ENCODE measurements around the gene PARVB. TPM values are rescaled to one million over a fixed set of nuclear protein-coding genes. Genes with fewer than 3 reads are reported as not detected.

The PARVB gene
- total and polyA plus RNA-seq, 2 donors (not counting 3 experiments of a cell fraction or from before 2014, with no cell fraction given), result 155 to 162 TPM

GRCh38 chr22:44129619-44129976 is 105.5 kb downstream of the PARVB start:
- Histone ChIP-seq H3K4me2 (ENCODE audit: insufficient read depth, low read length) (no peak overlapping the region), H3K27ac (ENCODE audit: insufficient read depth, low read depth, low read length) (peak overlapping the region; percentile 22), H3K79me2 (ENCODE audit: control insufficient read depth, insufficient read depth, low read length) (peaks cover 18% of the 10 kb centered on the region), H4K20me1 (replicated peaks; ENCODE audit: control insufficient read depth, extremely low read depth, insufficient read depth, low read length) (peaks cover 3% of the 10 kb centered on the region), H3K9ac (replicated peaks; ENCODE audit: extremely low read depth, insufficient read depth, low read length) (no peak overlapping the region), H3K4me1 (ENCODE audit: control insufficient read depth, extremely low read depth, insufficient read depth, low read length) (peaks cover 43% of the 10 kb centered on the region), H3K4me3 (replicated peaks in 1 of 3; ENCODE audit: insufficient read depth in 1 of 3, low read depth in 1 of 3, low read length in 3 of 3) (no peak overlapping the region), H3K36me3 (ENCODE audit: control insufficient read depth in 2 of 2, extremely low read depth in 1 of 2, insufficient read depth in 2 of 2, low read length in 2 of 2) (peaks cover 4 to 15% of the 10 kb centered on the region in 2 experiments), H3K9me3 (replicated peaks; ENCODE audit: control insufficient read depth, insufficient read depth, low read length) (no peaks in the 10 kb centered on the region), H3K27me3 (ENCODE audit: control insufficient read depth in 2 of 2, insufficient read depth in 2 of 2, low read length in 2 of 2) (no peaks in the 10 kb centered on the region), H3K9me1 (replicated peaks; ENCODE audit: control insufficient read depth, extremely low read depth, insufficient read depth, low read length) (no peaks in the 10 kb centered on the region), H2AFZ (ENCODE audit: low read depth, low read length) (no peak overlapping the region)
- intact Hi-C loops (cut with micrococcal nuclease), result no loop called here
- DNase-seq (ENCODE audit: low read depth, low spot score), result peak; percentile 29
- BruUV-seq (replicated peaks), result no TSS peak
- FAIRE-seq, result peak; percentile 92
- no peak for TF ChIP-seq POLR2A (IDR thresholded peaks at IDR 0.05; ENCODE audit: low read depth, low read length)
- peak; percentile 32 for TF ChIP-seq POLR2AphosphoS5 (IDR thresholded peaks at IDR 0.05; ENCODE audit: insufficient read depth, low read depth, low read length)
- peak; percentile 48 for TF ChIP-seq FOS (IDR thresholded peaks at IDR 0.05; ENCODE audit: borderline replicate concordance, insufficient read depth, low read length)
- TF ChIP-seq MYC (IDR thresholded peaks at IDR 0.05; ENCODE audit: low read depth, low read length), result no peak
- ChIA-PET POLR2A (no interaction called here), CTCF (interaction anchor here (1.0 to 1.3 kb wide), 2 partner anchors 48 to 136 kb away, joined by 3 to 7 read pairs; no protein-coding TSS in a partner anchor)
- dilution Hi-C loops (cut with MboI; ENCODE audit: extremely low pct_ligation_motif_present, low sequenced_read_pairs), result no loop called here

- Histone ChIP-seq H3K4me2 (ENCODE audit: insufficient read depth, low read length) (no peak overlapping the region), H3K36me3 (ENCODE audit: control insufficient read depth in 2 of 2, extremely low read depth in 1 of 2, insufficient read depth in 2 of 2, low read length in 2 of 2) (peaks cover 4 to 15% of the 10 kb centered on the region in 2 experiments), H3K79me2 (ENCODE audit: control insufficient read depth, insufficient read depth, low read length) (peaks cover 15% of the 10 kb centered on the region), H4K20me1 (replicated peaks; ENCODE audit: control insufficient read depth, extremely low read depth, insufficient read depth, low read length) (peaks cover 3% of the 10 kb centered on the region), H3K9me1 (replicated peaks; ENCODE audit: control insufficient read depth, extremely low read depth, insufficient read depth, low read length) (no peaks in the 10 kb centered on the region), H3K27me3 (ENCODE audit: control insufficient read depth in 2 of 2, insufficient read depth in 2 of 2, low read length in 2 of 2) (no peaks in the 10 kb centered on the region), H3K4me3 (replicated peaks in 1 of 3; ENCODE audit: insufficient read depth in 1 of 3, low read depth in 1 of 3, low read length in 3 of 3) (no peak overlapping the region), H3K4me1 (ENCODE audit: control insufficient read depth, extremely low read depth, insufficient read depth, low read length) (peaks cover 47% of the 10 kb centered on the region), H2AFZ (ENCODE audit: low read depth, low read length) (no peak overlapping the region), H3K9me3 (replicated peaks; ENCODE audit: control insufficient read depth, insufficient read depth, low read length) (no peaks in the 10 kb centered on the region), H3K27ac (ENCODE audit: insufficient read depth, low read depth, low read length) (peak overlapping the region; percentile 22), H3K9ac (replicated peaks; ENCODE audit: extremely low read depth, insufficient read depth, low read length) (no peak overlapping the region)
- intact Hi-C loops (cut with micrococcal nuclease) (no loop called here), dilution Hi-C loops (cut with MboI; ENCODE audit: extremely low pct_ligation_motif_present, low sequenced_read_pairs) (no loop called here)
- ChIA-PET POLR2A (no interaction called here), CTCF (interaction anchor here (1.0 to 1.4 kb wide), 3 partner anchors 44 to 137 kb away, joined by 3 to 7 read pairs (median 3); no protein-coding TSS in a partner anchor)
- no peak for FAIRE-seq
- TF ChIP-seq JUN (IDR thresholded peaks at IDR 0.05; ENCODE audit: borderline replicate concordance, insufficient read depth, insufficient read length, low read depth) (no peak), MYC (IDR thresholded peaks at IDR 0.05; ENCODE audit: low read depth, low read length) (no peak)
- no peak for DNase-seq (ENCODE audit: low read depth, low spot score)
- no TSS peak for BruUV-seq (replicated peaks)
Observed at GRCh38 chr22:44130076-44130711, 106.1 kb downstream of the PARVB start.

Data from endothelial cell of umbilical vein (primary cell).